Keratinocyte (primary cell): ENCODE data around the gene MAP1LC3B2.

Source experiments
- CTCF ChIP-seq, 3 experiments: IDR thresholded peaks in 1 of 3; conservative IDR thresholded peaks in 1 of 3; optimal IDR thresholded peaks in 1 of 3; 2 replicates in 2 of 3; 3 replicates in 1 of 3; pipeline versions ENCODE3 to v1.5.1; 2011; ENCODE audit warnings: low read length in 3 of 3, mild to moderate bottlenecking in 3 of 3, moderate library complexity in 2 of 3, control low read depth in 1 of 3, inconsistent platforms in 1 of 3; ENCODE audit not compliant: insufficient read depth in 2 of 3; ENCODE audit errors: extremely low read depth in 1 of 3
- EZH2 ChIP-seq: IDR thresholded peaks from one replicate; pipeline ENCODE4 v1.6.1; 2012; ENCODE audit warnings: inconsistent platforms, mild to moderate bottlenecking, low read length, moderate library complexity

- TF ChIP-seq EZH2, result no peak
- no peak for TF ChIP-seq CTCF (optimal IDR thresholded peaks at IDR 0.05 in 1 of 3, IDR thresholded peaks at IDR 0.05 in 1 of 3, conservative IDR thresholded peaks at IDR 0.05 in 1 of 3; ENCODE audit: extremely low read depth in 1 of 3, insufficient read depth in 2 of 3, low read length in 3 of 3)
Observed at GRCh38 chr12:116524311-116524710, 34.9 kb upstream of the MAP1LC3B2 start.
